GM19351 (cell line): Measurements from ENCODE around the gene RNF26.

Experiments
- ATAC-seq: cut with Tn5 transposase; IDR thresholded peaks from one replicate; pipeline ENCODE4 v1.9.1; 2021; ENCODE audit warnings: mild to moderate bottlenecking, moderate library complexity; ENCODE audit not compliant: unreplicated experiment

The RNF26 gene

DNA sequence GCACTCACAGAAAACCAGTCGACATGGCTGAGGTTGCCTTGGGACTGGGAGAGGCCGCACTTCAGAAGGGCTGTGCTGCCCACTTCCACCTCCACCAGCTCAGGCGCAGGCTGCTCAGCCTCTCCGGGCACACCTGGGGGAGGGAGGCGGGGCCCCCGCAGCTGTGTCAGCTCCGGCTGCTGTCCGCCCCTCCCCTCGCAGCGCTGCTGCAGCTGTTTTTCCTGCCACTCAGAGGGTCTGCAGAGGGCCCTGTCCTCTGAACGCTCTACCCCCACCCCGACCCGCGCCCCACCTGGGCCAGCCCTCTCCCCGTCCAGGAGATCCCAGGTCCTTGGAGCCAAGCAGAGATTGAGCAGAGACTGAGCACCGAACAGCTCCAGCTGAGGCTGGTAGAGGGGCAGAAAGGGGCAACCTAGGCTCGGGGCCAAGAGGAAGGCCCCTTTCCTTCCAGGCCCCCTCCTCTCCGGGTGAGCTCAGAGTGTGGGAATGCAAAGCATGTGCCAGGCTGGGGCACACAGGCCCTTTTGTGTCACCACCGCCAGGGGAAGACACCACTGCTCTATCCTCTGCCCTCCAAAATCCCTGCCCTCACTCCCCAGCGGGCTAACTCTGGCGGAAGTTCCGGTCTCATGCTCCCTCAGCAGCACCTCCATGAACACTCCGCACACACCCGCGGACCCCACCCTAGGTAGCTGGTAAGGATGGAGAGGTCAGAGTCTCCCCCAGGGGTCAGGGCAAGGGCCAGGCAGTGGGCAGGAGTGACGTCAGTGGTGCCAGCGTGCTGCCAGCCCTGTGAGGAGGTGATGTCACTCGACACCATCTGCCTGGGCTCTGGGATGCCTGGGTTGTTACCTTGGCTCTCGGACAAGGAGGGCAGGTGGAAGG is 19.0 kb upstream of the RNF26 start:
- ATAC-seq: no peak

DNA sequence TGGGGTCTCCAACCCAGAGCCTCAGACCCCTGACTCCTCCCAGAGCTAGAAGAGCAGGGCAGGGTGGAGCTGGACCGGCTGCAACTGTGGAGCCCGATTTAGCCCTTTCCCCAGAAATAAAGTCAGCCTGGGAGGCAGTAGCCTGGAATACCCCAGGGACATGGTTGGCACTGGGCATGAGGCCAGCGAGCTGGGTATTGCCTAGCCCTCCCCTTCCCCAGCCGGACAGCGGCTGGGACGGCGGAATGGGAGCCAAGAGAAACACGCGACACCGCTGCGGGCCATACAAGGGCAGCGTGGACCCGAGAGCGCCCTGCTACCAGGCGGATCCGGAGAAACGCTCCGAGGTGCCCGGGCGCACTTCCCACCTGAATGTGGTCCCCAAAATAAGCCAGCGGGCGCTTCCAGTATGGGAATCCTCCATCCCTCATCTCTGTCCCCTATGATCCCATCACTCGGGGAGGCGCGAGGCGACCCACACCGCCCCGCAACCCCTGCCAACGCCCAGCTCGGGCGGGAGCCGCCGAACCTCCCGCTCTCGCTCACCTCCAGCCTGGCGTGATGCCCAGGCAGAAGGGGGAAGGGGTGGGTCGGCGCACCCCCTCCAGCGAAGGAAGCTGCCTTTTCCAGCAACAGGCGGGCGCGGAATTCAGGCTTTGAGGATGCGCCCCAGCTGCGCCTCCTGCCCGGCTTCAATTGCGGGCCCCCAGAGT is 18.2 kb upstream of the RNF26 start:
- ATAC-seq: no peak

DNA sequence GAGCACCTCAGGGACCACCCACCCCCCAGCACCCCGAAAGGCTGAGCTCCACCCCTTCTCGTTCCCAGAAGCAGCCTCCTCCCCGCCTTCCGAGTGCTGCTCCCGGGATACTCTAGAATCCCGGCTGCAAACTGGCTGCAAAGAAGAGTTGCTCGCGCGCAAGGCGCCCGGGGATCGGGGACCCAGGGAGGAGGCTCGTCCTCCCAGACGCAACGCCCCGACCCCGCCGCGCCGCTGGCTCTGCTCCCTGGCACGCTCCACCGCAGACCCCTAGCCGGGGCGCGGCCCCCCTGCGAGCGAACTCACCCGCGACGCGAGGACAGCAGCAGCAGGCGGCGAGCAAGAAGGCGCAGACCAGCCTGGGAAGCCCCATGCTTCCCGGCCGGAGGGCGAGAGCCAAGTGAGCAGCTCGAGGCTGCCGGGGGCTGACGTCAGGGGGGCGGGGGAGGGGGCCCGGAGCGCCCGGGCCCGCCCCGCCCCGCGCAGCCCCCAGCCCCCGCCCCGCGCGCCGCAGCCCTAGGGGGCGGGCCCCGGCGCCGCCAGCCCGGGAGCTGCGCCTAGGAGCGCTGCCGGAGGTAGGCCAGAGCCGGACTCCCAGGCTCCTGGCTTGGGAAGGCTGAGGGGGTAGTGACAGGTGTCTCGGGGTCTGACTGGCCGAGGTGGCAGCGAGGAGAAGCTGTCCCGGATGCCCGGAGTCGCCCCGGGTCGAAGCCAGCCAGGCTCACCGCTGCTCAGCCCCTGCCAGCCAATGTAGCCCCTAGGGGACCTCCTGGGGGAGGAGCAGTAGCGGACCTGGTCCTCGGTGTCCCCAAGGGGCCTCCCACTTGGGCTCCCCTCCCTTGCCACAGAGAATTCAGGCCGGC is 17.4 kb upstream of the RNF26 start, which contains the start of gene MCAM:
Gene MCAM (minus strand): TSS at position 402 of the 863 bp plus-strand sequence. CDS start 29 bp downstream, at position 373.
- ATAC-seq: no peak

DNA sequence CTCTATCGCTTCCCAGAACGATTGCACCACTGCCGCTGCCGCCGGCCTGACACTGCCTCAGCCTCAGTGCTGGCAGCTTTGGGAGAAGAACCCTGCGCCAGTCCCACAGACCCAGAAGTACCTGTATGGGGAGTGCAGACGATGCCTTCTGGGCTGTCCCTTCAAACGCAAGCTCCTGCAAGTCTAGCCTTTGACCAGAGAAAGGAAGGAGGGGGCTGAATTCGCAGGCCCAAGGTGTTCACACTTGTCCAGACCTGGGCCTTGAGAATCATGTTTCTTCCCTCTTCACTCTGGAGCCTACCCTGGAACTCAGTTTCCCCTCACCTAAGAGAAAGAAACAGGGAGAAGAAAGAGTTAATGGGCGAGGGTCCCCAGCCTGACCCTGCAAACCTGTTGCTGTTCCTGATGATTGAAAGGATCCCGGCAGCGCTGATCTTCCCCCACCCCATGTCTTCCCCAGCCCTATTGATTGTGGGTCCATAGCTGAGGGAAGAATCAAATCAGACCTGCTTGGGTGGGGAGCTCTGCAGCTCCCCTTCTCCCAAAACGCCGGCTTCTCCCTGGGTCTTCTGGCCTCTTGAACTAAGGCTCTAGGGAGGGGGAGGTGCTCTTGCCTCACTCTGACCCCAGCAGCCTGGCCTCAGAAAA is 16.6 kb upstream of the RNF26 start:
- no peak for ATAC-seq

DNA sequence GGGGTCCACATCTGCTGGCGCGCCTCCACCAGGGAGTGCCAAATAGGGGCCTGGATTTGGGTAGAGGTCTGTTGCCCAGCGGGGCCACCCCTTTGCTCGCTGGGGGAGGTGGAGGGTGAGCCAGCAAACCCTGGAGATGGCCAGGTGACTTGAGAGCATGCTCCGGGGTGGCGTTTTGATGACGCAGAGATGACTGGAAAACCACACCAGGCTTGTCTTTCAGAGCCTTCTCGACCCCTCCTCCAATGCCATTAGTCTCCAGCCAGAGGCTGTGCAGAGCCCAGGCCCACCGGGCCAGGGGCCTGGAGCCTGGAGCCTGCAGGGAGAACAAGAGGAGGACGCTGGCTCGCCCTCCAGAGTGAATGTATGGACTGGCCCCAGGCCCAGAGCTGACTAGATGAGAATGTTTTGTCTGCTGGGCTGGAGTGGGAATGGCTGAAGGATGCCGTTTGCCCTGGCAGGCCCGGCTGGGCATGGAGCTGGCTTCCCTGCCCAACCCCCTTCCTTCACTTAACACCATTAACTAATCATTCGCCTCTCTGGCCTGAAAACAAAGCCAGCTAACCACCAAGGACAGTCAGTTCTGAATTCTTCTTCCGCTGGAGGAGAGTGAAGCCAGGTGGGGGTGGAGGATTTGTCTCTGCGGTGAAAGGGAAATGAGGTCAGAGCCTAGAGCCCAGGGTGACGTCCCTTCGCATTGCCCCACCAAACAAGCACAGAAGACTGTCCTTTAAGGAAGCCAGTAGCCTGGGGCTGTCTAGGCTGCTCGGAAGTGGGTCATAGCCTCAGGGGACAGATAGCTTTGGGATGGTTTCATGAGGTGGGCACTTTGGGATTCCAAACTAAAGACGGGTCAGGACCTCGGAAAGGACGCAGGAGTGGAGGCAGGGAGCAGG is 15.8 kb upstream of the RNF26 start:
- no peak for ATAC-seq

DNA sequence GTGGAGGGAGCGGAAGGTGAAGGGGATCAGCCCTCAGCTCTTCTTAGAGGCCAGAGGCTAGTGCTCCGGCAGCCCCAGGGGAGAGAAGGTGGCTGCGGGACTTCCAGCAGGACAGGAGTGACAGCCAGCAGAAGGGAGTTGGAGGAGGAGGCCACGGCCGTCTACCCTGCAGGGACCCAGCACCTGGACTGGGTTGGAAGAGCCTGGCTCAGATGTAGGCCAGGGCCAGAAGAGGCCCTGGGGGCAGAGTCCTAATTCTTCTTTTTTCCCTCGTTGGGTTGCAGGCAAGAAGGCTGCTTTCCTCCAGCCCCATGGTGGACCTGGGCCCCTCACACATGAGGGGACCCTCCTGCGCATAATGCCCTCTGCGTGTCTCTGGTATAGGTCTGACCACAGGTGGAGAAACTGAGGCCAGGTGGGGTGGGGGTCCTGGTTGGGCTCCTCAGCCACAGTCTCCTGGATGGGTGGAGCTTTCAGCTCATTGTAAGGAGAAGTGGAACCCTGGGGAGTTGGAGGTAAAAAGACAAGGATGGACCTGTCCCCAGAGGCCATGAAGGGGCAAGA is 15.1 kb upstream of the RNF26 start:
- ATAC-seq: no peak

DNA sequence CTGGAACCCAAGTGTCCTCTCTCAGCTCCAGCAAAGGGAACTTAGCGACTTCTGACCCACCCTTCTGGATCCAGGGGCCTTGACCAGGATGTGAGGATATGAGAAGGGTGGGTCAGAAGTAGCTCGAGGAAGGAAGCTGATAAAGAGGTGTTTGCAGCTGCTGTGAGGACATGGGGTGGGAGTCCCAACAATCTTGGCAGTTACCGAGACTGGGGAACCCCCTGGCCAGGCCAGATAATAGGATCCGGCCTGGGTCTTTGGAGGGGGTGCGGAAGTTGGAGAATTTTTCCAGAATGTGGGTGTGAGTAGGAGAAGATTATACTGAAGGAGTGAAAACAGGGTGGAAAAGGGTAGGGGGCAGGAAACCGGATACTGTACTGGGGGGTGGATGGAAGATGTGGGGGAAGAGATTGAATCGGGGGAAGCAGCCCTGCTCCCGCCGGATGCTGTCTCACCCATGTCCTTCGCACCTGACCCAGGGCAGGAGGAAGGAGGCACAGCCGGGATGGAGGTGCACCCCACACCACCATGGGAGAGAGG is 14.6 kb upstream of the RNF26 start:
- ATAC-seq: no peak

DNA sequence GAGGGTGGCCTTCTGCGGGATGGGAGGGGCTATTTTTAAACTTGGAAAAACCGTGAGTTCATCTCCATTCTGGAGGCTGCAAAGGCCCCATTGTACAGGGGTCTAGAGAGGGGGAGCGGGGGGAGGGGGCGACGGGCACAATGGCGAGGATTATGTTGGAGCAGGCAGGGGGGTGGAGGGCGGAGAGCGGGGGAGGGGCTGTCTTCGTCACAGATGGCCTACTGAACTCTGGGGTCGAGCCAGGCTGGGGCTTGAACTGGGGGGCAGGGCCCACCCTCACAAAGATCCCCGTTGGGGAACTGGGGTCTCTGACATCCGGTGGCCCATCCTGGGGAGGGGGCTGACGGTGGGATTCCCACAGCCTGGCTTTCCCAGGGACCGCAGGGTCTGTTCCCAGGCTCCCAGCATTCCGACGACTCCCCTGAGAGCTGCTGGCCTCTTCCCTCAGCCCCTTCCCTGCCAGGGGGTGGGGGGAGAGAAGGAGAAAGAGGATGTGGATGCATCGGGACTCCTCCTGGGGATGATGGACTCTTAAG is 14.0 kb upstream of the RNF26 start:
- no peak for ATAC-seq

DNA sequence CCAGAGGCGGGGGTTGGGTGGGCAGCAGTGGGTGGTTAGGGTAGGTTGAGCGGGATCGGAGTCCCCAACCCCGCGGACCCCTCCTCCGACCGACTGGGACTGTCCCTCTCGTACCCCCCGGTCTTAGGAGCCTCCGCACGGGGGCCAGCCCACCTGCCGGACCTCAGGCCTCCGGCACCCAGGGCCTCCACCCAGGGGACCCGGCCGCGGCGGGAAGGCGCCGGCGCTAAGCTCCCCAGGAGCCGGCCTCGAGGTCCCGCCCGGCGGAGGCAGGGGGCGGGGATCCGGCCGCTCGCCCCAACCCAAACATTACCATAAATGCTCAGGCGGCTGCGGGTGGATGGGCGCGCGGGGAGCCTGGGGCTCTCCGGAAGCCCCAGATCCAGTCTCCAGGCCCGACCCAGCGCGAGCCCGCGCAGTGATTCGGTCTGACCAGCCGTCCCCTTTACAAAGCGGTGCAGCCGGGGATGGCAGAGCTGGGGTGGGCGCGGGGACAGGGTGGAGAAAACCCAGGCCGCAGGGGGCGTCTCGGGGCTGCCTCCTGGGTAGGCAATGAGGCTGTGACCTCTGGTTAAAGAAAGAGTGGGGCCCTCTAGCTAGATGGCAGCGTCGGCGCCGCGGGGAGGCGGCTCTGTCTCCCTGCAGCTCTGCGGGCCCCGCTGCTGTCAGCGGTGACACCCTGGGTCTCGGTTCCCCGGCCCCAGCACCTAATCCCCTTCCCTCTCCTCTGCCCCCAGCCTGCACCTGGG is 13.4 kb upstream of the RNF26 start:
- peak; percentile 52 for ATAC-seq

DNA sequence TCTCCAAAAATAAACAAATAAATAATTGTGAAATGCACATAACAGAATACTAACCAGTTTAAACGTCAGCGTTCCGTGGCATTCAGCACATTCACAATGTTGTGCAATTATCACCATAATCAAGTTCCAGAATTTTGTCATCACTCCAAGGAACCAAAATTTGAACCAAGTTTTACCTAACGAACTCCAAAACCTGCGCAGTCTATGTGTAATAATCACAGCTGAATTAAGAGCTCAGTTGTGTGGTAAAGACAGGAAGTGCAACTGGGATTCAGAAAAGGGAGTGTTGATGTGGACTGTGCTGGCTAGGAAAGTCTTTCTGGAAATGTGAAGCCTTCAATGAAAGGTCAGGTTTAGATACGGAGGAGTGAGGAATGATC is 12.0 kb upstream of the RNF26 start:
- no peak for ATAC-seq

DNA sequence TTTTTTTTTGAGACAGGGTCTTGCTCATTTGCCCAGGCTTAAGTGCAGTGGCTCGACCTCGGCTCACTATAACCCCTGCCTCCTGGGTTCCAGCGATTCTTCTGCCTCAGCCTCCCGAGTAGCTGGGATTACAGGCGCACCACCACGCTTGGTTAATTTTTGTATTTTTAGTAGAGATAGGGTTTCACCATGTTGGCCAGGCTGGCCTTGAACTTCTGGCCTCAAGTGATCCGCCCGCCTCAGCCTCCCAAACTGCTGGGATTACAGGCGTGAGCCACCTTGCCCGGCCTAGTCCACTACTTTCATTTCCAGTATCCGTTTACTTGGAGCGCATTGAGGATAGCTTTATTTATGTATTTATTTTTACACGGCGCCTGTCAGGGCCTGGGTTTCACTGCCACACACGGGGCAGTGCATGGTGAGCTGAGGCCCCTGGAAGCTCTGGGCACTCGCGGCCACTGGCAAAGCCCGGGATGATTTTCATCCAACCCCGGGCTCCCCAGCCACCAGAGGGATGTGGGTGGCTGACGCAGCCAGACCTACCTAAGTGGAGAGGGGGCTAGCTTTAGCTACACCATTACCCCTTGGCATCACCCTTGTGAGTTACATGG is 11.3 kb upstream of the RNF26 start:
- no peak for ATAC-seq

DNA sequence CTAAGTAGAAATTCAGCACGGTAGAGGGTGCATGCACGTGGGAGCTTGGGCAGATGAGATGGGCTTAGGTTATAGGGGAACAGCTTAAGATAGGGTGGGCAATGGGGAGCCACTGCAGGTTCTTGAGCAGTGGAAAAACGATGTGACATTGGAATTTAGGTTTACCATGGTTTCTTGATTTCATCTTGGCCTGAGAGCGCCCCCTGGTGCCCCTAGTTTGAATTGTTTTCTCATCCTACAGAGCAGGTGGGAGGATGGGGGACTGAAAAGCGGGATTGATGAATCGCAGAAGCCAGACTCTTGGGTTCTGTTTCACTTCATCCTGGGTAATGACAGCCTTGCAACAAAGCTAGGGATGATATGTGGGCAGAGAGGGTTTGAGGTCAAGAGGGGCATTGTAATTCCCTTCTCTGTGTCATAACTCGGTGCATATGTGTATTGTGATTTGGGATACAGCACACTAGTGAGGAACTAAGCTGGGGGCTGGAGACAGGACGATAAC is 10.7 kb upstream of the RNF26 start:
- ATAC-seq: no peak

DNA sequence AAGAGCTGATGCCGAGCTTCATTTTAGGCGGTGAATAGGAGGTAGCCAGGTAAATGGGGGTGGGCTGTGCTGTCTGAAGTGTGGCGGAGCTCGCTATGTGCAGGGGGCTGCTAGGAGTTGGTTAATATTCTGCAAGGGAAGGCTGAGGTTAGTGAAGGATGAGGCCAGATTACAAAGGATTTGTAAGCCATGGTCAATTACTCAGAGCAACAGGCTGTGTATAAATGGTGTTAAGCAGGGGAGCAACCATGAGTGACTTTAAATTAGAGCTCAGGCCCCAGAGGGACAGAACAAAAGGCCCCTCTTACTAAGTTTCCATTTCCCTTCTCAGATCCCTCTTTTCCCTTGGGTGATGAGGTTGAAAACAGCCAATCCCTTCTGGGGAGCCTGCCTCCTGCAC is 10.1 kb upstream of the RNF26 start:
- ATAC-seq: no peak

DNA sequence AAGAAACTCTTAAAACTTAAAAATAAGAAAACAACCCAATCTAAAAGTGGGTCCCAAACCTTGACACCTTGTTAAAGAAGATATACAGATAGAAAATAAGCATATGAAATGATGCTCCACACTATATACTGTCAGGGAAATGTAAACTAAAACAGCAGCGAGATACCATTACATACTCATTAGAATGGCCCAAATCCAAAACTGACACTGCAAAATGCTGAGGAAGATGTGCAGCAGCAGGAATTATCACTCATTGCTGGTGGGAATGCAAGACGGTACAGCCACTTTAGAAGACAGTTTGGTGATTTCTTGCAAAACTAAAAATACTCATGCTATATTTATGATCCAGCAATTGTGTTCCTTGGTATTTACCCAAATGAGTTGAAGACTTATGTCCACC is 5.0 kb upstream of the RNF26 start:
- ATAC-seq: no peak

DNA sequence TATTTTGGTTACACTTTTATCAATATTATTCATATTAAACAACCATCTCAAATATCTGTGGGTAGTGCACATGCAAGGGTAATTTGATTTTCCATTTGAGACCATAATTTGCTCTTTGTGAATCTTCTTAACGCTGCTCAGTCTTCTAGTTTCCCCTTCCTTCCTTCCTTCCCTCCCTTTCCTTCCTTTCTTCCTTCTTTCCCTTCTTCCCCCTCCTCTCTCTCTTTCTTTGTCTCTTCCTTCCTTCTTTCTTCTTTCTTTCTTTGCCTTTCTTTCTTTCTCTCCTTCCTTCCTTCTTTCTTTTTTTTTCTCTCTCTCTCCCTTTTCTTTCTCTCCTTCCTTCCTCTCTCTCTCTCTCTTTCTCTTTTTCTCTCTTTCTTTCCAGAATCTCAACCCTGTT is 4.1 kb upstream of the RNF26 start:
- no peak for ATAC-seq

DNA sequence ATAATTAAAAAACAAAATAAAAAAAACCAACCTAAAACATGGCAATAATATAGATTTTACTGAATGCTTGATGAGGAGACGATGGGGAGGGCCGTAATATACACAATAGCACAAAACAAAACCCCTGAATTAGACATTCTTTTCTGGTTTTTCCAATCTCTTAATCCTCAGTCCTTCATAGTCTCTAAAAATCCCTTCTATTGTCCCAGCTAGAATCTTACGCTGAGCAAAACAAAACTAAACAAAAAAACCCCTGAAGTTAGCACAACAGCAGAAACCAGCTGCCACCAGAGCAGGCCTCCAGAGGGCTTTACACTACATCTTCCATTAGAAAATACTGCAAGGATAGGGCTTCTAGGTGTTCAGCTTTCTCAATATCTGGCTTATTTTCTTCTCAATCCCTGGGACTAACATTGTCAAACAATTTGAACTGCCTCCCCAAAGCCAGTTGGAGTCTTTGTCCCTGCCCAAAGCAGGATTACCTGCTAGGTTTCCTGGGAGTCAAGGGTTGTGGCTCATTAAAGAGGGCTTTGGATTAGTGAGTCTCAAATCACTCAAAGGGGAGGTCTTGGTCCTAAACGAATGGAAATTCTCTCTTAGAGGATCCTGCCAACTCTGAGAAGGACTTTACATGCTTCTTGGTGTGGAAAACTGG is 2.1 kb upstream of the RNF26 start:
- ATAC-seq: no peak

DNA sequence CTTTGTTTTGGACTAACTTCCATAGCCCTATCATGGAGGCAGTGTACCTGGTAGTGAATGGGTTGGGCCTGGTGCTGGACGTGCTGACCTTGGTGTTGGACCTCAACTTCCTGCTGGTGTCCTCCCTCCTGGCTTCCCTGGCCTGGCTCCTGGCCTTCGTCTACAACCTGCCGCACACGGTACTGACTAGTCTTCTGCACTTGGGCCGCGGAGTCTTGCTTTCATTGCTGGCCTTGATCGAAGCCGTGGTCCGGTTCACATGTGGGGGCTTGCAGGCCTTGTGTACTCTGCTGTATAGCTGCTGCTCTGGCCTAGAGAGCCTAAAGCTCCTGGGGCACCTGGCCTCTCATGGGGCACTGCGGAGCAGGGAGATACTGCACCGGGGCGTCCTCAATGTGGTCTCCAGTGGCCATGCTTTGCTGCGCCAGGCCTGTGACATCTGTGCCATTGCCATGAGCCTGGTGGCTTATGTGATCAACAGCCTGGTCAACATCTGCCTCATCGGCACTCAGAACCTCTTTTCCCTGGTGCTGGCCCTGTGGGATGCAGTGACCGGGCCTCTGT is 846 bp downstream of the RNF26 start:
- no peak for ATAC-seq
